ENCODE measurements around the gene ZDHHC14. TPM values are rescaled to one million over a fixed set of nuclear protein-coding genes. Genes with fewer than 3 reads are reported as not detected.

The ZDHHC14 gene
- polyA plus RNA-seq, 2 of the 4 experiments (the other 2 are of a cell fraction), result 2.2 to 2.8 TPM

GRCh38 chr6:157346373-157346772, 34.6 kb upstream of the ZDHHC14 start:
- ATAC-seq, result no peak
- no peaks in the 10 kb centered on the region for H3K4me1 ChIP-seq
- no peak for FAIRE-seq
- ChIA-PET CTCF (no interaction called here), POLR2A (no interaction called here)
- H3K4me3 ChIP-seq, result no peak overlapping the region
- peaks cover 3% of the 10 kb centered on the region; the same call in 1 of the 3 replicates for H3K9me3 ChIP-seq
- no peak for TF ChIP-seq RNF2 (IDR thresholded peaks at IDR 0.05; ENCODE audit: borderline replicate concordance, low read depth)
- no peak for TF ChIP-seq PBX3 (IDR thresholded peaks at IDR 0.05)
- no peak for TF ChIP-seq NFE2L2 (conservative IDR thresholded peaks at IDR 0.05; ENCODE audit: low read length)
- TF ChIP-seq, protein P1, sequence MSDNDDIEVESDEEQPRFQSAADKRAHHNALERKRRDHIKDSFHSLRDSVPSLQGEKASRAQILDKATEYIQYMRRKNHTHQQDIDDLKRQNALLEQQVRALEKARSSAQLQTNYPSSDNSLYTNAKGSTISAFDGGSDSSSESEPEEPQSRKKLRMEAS (IDR thresholded peaks at IDR 0.05), result no peak
- TF ChIP-seq BHLHE40 (IDR thresholded peaks at IDR 0.05; ENCODE audit: low read depth, low read length), result no peak
- no peak for TF ChIP-seq HOXB5 (CRISPR knock-in tag; IDR thresholded peaks at IDR 0.05)
- no peak for TF ChIP-seq NPAS2 (CRISPR knock-in tag; IDR thresholded peaks at IDR 0.05; ENCODE audit: borderline replicate concordance)
- no peak for TF ChIP-seq TFCP2L1 (CRISPR knock-in tag; IDR thresholded peaks at IDR 0.05)
- TF ChIP-seq, protein P2, sequence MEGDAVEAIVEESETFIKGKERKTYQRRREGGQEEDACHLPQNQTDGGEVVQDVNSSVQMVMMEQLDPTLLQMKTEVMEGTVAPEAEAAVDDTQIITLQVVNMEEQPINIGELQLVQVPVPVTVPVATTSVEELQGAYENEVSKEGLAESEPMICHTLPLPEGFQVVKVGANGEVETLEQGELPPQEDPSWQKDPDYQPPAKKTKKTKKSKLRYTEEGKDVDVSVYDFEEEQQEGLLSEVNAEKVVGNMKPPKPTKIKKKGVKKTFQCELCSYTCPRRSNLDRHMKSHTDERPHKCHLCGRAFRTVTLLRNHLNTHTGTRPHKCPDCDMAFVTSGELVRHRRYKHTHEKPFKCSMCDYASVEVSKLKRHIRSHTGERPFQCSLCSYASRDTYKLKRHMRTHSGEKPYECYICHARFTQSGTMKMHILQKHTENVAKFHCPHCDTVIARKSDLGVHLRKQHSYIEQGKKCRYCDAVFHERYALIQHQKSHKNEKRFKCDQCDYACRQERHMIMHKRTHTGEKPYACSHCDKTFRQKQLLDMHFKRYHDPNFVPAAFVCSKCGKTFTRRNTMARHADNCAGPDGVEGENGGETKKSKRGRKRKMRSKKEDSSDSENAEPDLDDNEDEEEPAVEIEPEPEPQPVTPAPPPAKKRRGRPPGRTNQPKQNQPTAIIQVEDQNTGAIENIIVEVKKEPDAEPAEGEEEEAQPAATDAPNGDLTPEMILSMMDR (IDR thresholded peaks at IDR 0.05), result no peak
- no peak overlapping the region for H3K4me2 ChIP-seq
- H3K27ac ChIP-seq, result no peak overlapping the region
- 56% methylated on average over 2 of the region's 2 CpGs for WGBS (ENCODE audit: missing lambda C conversion rate)
- no peak for DNase-seq (ENCODE audit: low read depth in 1 of 2, low spot score in 1 of 2)

GRCh38 chr6:157358287-157358686, 22.7 kb upstream of the ZDHHC14 start:
- Histone ChIP-seq H3K4me2 (no peak overlapping the region), H3K4me1 (no peaks in the 10 kb centered on the region), H3K27ac (no peak overlapping the region), H3K9me3 (no peaks in the 10 kb centered on the region), H3K4me3 (no peak overlapping the region)
- TF ChIP-seq NR3C1 (IDR thresholded peaks at IDR 0.05) (no peak), RAD21 (conservative IDR thresholded peaks at IDR 0.05 in 1 of 2, IDR thresholded peaks at IDR 0.05 in 1 of 2) (no peak), JUN (IDR thresholded peaks at IDR 0.05) (no peak), RCOR1 (IDR thresholded peaks at IDR 0.05; ENCODE audit: low read depth, low read length) (no peak), FOXS1 (CRISPR knock-in tag; IDR thresholded peaks at IDR 0.05) (no peak), HOXB13 (CRISPR knock-in tag; IDR thresholded peaks at IDR 0.05; ENCODE audit: low read depth) (no peak), POLR2AphosphoS2 (conservative IDR thresholded peaks at IDR 0.05; ENCODE audit: low read length) (no peak), EHMT2 (IDR thresholded peaks at IDR 0.05; ENCODE audit: low read depth) (no peak), FOSL2 (IDR thresholded peaks at IDR 0.05) (no peak), FOSL2 (CRISPR knock-in tag; IDR thresholded peaks at IDR 0.05) (no peak), ZSCAN20 (CRISPR knock-in tag; IDR thresholded peaks at IDR 0.05) (no peak)
- FAIRE-seq, result no peak
- ChIA-PET CTCF (interaction anchor here (1.3 kb wide), 1 partner anchor 12 kb away, joined by 3 read pairs; no protein-coding TSS in a partner anchor), POLR2A (no interaction called here)
- ATAC-seq, result no peak
- WGBS (ENCODE audit: missing lambda C conversion rate), result 53% methylated on average over 8 of the region's 8 CpGs
- no peak for DNase-seq (ENCODE audit: low read depth in 1 of 2, low spot score in 1 of 2)

- no peak for DNase-seq (ENCODE audit: low read depth in 1 of 2, low spot score in 1 of 2)
- ATAC-seq, result no peak
- Histone ChIP-seq H3K4me3 (no peak overlapping the region), H3K27ac (no peak overlapping the region), H3K4me1 (no peaks in the 10 kb centered on the region), H3K4me2 (no peak overlapping the region), H3K9me3 (no peaks in the 10 kb centered on the region)
- no peak for FAIRE-seq
- TF ChIP-seq, protein P3, sequence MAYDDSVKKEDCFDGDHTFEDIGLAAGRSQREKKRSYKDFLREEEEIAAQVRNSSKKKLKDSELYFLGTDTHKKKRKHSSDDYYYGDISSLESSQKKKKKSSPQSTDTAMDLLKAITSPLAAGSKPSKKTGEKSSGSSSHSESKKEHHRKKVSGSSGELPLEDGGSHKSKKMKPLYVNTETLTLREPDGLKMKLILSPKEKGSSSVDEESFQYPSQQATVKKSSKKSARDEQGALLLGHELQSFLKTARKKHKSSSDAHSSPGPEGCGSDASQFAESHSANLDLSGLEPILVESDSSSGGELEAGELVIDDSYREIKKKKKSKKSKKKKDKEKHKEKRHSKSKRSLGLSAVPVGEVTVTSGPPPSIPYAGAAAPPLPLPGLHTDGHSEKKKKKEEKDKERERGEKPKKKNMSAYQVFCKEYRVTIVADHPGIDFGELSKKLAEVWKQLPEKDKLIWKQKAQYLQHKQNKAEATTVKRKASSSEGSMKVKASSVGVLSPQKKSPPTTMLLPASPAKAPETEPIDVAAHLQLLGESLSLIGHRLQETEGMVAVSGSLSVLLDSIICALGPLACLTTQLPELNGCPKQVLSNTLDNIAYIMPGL (CRISPR knock-in tag; IDR thresholded peaks at IDR 0.05; ENCODE audit: borderline replicate concordance), result no peak
- no peak for TF ChIP-seq SMC3 (IDR thresholded peaks at IDR 0.05)
- TF ChIP-seq HOXA7 (CRISPR knock-in tag; IDR thresholded peaks at IDR 0.05), result no peak
- TF ChIP-seq ZNF302 (CRISPR knock-in tag; IDR thresholded peaks at IDR 0.05), result no peak
- TF ChIP-seq RFX5 (IDR thresholded peaks at IDR 0.05), result no peak
- TF ChIP-seq NFE2L2 (conservative IDR thresholded peaks at IDR 0.05; ENCODE audit: low read length), result no peak
- TF ChIP-seq, protein P4, sequence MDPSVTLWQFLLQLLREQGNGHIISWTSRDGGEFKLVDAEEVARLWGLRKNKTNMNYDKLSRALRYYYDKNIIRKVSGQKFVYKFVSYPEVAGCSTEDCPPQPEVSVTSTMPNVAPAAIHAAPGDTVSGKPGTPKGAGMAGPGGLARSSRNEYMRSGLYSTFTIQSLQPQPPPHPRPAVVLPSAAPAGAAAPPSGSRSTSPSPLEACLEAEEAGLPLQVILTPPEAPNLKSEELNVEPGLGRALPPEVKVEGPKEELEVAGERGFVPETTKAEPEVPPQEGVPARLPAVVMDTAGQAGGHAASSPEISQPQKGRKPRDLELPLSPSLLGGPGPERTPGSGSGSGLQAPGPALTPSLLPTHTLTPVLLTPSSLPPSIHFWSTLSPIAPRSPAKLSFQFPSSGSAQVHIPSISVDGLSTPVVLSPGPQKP (IDR thresholded peaks at IDR 0.05; ENCODE audit: low read depth, low read length), result no peak
- TF ChIP-seq CEBPB (IDR thresholded peaks at IDR 0.05), result no peak
- TF ChIP-seq KDM5A (IDR thresholded peaks at IDR 0.05), result no peak
- TF ChIP-seq, protein P5, sequence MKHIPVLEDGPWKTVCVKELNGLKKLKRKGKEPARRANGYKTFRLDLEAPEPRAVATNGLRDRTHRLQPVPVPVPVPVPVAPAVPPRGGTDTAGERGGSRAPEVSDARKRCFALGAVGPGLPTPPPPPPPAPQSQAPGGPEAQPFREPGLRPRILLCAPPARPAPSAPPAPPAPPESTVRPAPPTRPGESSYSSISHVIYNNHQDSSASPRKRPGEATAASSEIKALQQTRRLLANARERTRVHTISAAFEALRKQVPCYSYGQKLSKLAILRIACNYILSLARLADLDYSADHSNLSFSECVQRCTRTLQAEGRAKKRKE (CRISPR knock-in tag; IDR thresholded peaks at IDR 0.05; ENCODE audit: low read depth), result no peak
- POLR2A ChIA-PET, result no interaction called here
- CTCF ChIA-PET, result no interaction called here
- 47% methylated on average over 3 of the region's 3 CpGs for WGBS (ENCODE audit: missing lambda C conversion rate)
Observed at GRCh38 chr6:157361886-157362285, 19.1 kb upstream of the ZDHHC14 start.

Measured in A549 (cell line).